GM13976 (cell line): Measurements from ENCODE around the gene IKZF2.

ENCODE experiments used
- DNase-seq: peaks from one replicate; pipeline ENCODE4 v3.0.0; 2012; ENCODE audit warnings: low spot score
- in situ Hi-C: fragments of 300-500 bp; cut with MboI; formaldehyde crosslinking; loops from one replicate; pipeline ENCODE4 v1.12.0; 2022; ENCODE audit warnings: low sequenced_read_pairs, mixed read lengths, inconsistent platforms; ENCODE audit not compliant: unreplicated experiment
- TF ChIP-seq, protein P1 (sequence below): IDR thresholded peaks from 2 replicates; pipeline ENCODE4 v1.5.1; 2012; ENCODE audit warnings: borderline replicate concordance, mild to moderate bottlenecking; ENCODE audit not compliant: insufficient read depth; ENCODE audit errors: extremely low read depth, missing control alignments, control extremely low read depth

The IKZF2 gene

DNA sequence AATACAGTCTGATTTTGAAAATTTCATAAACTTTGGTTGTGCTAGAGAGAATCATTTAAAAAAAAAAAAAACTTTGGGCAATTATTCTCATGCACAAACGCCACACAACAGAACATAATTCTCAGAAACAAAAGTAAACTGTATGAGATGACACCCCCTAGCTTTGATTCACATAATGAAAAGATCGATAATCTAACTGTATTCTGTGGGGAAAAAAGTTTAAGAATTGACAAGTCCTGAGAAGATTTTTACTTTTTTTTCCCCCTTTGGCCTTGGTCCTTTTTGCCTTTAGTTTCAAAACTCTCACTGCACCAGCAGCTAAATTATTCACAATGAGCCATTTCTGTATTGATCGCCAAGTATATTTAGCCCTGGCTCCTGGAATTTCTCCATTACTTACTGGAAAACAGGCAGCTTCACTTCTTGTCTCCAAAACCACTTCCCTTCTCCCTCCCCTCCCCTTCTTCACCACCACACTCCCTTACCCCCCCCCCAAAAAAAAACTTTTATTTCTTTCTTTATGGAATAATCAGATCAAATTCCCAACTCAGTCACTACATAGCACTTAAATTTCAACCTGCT, 2.0 kb downstream of the IKZF2 start:
- DNase-seq = no peak
- TF ChIP-seq, protein P1, sequence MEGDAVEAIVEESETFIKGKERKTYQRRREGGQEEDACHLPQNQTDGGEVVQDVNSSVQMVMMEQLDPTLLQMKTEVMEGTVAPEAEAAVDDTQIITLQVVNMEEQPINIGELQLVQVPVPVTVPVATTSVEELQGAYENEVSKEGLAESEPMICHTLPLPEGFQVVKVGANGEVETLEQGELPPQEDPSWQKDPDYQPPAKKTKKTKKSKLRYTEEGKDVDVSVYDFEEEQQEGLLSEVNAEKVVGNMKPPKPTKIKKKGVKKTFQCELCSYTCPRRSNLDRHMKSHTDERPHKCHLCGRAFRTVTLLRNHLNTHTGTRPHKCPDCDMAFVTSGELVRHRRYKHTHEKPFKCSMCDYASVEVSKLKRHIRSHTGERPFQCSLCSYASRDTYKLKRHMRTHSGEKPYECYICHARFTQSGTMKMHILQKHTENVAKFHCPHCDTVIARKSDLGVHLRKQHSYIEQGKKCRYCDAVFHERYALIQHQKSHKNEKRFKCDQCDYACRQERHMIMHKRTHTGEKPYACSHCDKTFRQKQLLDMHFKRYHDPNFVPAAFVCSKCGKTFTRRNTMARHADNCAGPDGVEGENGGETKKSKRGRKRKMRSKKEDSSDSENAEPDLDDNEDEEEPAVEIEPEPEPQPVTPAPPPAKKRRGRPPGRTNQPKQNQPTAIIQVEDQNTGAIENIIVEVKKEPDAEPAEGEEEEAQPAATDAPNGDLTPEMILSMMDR = no peak
- in situ Hi-C loops = no loop called here

DNA sequence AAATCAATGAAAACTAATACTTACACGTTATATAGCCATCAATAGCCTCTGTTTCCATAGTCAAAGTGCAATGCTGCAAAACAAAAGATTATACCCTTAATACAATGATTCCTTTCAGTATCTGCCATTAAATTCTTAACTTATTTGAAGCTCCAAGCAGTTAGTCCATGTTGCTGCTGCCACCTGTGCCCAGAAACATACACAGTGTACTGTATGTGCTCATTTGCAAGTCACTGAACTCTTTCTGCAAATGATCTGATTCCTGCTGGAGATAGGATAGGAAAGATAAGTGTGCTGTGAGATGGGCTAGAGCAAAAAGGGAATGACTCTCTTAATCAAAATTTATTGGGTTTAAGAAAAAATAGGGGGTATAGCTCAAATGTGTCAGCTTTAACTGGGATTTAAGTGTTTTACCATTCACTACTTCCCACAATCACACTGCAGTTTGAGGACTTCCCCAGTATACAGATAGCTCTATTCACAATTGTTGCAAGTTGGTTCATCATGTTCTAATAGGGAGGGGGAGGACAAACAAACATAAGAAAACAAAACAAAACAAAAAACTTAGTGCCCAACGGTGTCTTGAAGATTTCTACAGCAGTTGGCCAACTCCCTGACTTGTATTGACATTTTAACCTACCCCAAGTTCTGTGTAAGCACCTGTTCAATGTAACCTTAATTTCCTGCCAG, 2.7 kb downstream of the IKZF2 start:
- TF ChIP-seq, protein P1 = no peak
- in situ Hi-C loops = no loop called here
- DNase-seq = no peak

DNA sequence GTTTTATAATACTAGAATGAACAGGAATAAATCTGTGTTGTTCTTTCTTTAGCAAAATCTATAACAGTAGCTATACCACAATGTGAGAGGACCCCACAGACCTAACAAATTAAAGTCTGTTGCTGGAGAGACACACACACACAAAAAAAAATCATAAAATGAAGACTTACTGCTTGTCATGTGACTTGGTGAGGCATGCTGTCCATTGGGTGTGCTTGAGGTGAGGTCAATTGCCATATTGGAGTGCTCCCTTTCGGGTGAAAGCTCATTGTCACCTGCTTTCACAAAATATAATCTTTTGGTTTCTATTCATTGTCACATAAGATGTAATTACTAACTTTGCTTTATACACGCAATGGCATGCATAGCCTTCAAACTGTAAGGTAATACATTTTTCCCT, 3.9 kb downstream of the IKZF2 start:
- DNase-seq = no peak
- in situ Hi-C loops = no loop called here
- TF ChIP-seq, protein P1 = no peak

DNA sequence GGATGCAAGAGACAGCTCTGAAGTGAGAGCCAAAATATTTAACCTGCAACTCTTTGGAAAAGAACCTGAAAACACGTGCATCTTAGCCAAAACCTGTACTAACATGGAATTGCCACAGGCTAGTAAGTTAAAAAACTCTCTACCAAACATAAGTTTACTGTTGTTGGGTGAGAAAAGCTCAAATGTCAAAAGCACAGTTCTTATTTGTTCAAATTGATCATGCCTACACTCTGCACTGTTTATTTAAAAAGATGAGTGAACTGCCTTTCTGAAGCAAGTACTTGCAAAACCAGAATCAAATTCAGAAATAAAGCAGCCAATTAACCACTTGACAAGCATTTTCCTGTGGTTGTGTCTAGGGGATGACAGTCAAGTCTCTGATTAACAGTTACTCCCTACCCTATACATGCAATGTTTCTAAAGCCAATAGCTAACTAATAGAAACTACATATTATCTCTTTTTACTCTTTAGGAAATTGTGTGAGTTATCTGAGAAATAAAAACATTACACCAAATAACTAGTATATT, 5.6 kb downstream of the IKZF2 start:
- no peak for DNase-seq
- in situ Hi-C loops = no loop called here
- TF ChIP-seq, protein P1 = no peak

DNA sequence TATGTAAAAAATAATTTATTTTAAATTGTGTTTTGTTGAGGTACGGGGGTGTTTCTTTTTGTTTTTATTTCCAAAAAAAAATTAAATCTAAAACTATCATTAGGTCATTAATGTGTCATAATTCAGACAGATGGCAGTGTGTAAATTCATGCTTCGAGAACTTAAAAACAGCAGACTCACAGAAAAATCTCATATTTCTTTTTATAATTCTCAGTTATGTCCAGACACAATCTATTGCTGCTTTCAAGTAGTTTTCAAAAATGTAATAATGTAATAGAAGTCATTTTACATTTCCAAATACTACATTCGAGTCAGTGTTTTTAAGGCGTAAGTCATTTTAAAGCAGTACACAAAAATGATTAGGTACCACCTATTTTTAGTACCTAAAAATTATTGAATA, 14.3 kb downstream of the IKZF2 start:
- in situ Hi-C loops = no loop called here
- TF ChIP-seq, protein P1 = no peak
- DNase-seq = no peak

DNA sequence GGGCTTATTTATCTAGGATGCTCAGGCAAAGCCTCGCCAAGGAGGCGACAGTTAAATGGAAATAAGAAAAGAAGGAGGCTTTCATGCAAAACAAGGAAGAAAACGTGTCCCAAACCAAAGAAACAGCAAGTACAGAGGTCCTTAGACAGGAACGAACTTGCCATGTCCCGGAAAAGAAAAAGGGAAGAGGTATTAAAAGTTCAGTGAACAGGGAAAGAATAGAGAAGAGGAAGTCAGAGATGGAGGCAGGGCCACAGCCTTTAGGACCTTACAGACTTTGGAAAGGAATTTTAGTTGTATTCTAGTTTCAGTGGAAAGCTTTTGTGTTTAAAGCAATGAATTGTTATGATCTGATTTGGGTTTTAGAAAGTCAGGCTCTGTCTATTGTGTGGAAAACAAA, 22.1 kb downstream of the IKZF2 start:
- in situ Hi-C loops = no loop called here
- TF ChIP-seq, protein P1 = no peak
- no peak for DNase-seq
